Esophagus squamous epithelium (tissue), 5 donors: ENCODE results near the gene STK4. TPM values are rescaled to one million over a fixed set of nuclear protein-coding genes. Genes with fewer than 3 reads are reported as not detected.
A peak's percentile ranks its signal among the peaks of the same experiment; 100 is the strongest.

ENCODE experiments used
- DNase-seq: peaks from one replicate; lab custom pipeline; 2025; lab: John Stamatoyannopoulos, UW
- H3K27ac ChIP-seq, 4 donors: fragments of 200-600 bp; sonication (generic); one replicate each; pipeline ENCODE4 v1.5.1; 2016 to 2019; ENCODE audit warnings: mild to moderate bottlenecking in 1 of 4
- H3K27me3 ChIP-seq, 4 donors: fragments of 200-600 bp; sonication (generic); 1 replicate in 3 of 4; 2 replicates in 1 of 4; pipeline versions ENCODE4 v1.5.1 to v1.6.0; 2017 to 2021; ENCODE audit warnings: antibody characterized with exemption in 1 of 4
- H3K36me3 ChIP-seq, 3 donors: fragments of 200-600 bp; sonication (generic); one replicate each; pipeline ENCODE4 v1.5.1; 2016 to 2019
- H3K4me1 ChIP-seq, 3 donors: fragments of 200-600 bp; sonication (generic); one replicate each; pipeline ENCODE4 v1.5.1; 2017 to 2019
- H3K4me3 ChIP-seq, 4 donors: fragments of 200-600 bp; sonication (generic); 1 replicate in 3 of 4; 2 replicates in 1 of 4; pipeline ENCODE4 v1.5.1; 2016 to 2019; ENCODE audit warnings: mild to moderate bottlenecking in 2 of 4, moderate library complexity in 1 of 4
- H3K9me3 ChIP-seq, 3 donors: fragments of 200-600 bp; sonication (generic); one replicate each; pipeline ENCODE4 v1.5.1; 2016 to 2019
- CTCF ChIP-seq, 6 experiments: fragments of 450-650 bp in 4 of 6; fragments of 200-600 bp in 2 of 6; sonication (generic) in 2 of 6; IDR thresholded peaks; one replicate each; pipeline ENCODE4 v1.5.1; 2016 to 2019; ENCODE audit warnings: antibody characterized with exemption in 6 of 6, mild to moderate bottlenecking in 4 of 6, moderate library complexity in 4 of 6
- POLR2A ChIP-seq, 4 donors: fragments of 450-650 bp; IDR thresholded peaks; one replicate each; pipeline ENCODE4 v1.6.1; 2017; ENCODE audit warnings: antibody characterized with exemption in 4 of 4, mild to moderate bottlenecking in 4 of 4, moderate library complexity in 3 of 4
- WGBS, 2 donors: methylation state at CpG; one replicate each; pipeline ENCODE4 v1.1.5; 2018; 5-methylcytosine and 5-hydroxymethylcytosine counted together
- intact Hi-C: fragments of 100-400 bp; cut with DNase I; formaldehyde crosslinking; loops from one replicate; pipeline ENCODE4 v1.15.0; 2022
- total RNA-seq, 4 donors: library from RNA; depleted of rRNA; stranded (reverse); fragments of >200 nt; gene quantifications; one replicate each; pipeline ENCODE4 v1.1.0, GENCODE V29; 2016
- donor health status: DM: yes; HTN: yes; CAD: no.

Gene STK4
- total RNA-seq, 4 donors from 2014 or later, result 14.6 to 29.8 (median 17.6) TPM

GRCh38 chr20:44976698-44977097 is 10.4 kb downstream of the STK4 start:
- Histone ChIP-seq H3K4me1 (peaks cover 0 to 5% (median 3%) of the 10 kb centered on the region in 3 donors), H3K36me3 (peaks cover 5 to 86% (median 9%) of the 10 kb centered on the region in 3 donors), H3K27ac (no peak overlapping the region), H3K9me3 (no peaks in the 10 kb centered on the region), H3K4me3 (no peak overlapping the region), H3K27me3 (no peaks in the 10 kb centered on the region)
- 93 to 98% methylated on average over 4 of the region's 4 CpGs for WGBS, 2 donors
- DNase-seq, result no peak
- intact Hi-C loops, result no loop called here
- TF ChIP-seq CTCF (IDR thresholded peaks at IDR 0.05) (no peak), POLR2A (IDR thresholded peaks at IDR 0.05) (no peak)

GRCh38 chr20:44979090-44979621 is 12.8 kb downstream of the STK4 start:
- peak overlapping the region in 3 of 4 donors; percentile 60 to 75 (median 69) for H3K27ac ChIP-seq
- no peaks in the 10 kb centered on the region for H3K9me3 ChIP-seq
- 39 to 63% methylated on average over 2 of the region's 2 CpGs for WGBS, 2 donors
- peaks cover 0 to 5% (median 3%) of the 10 kb centered on the region in 3 donors for H3K4me1 ChIP-seq
- TF ChIP-seq CTCF (IDR thresholded peaks at IDR 0.05) (no peak), POLR2A (IDR thresholded peaks at IDR 0.05) (peak in 1 of 4 donors; percentile 32)
- H3K36me3 ChIP-seq, result peaks cover 0 to 83% (median 13%) of the 10 kb centered on the region in 3 donors
- H3K4me3 ChIP-seq, result no peak overlapping the region
- H3K27me3 ChIP-seq, result no peaks in the 10 kb centered on the region
- intact Hi-C loops, result no loop called here
- DNase-seq, result no peak

- intact Hi-C loops, result no loop called here
- Histone ChIP-seq H3K27me3 (no peaks in the 10 kb centered on the region), H3K9me3 (no peaks in the 10 kb centered on the region), H3K27ac (no peak overlapping the region), H3K4me3 (no peak overlapping the region), H3K4me1 (peaks cover 0 to 5% (median 3%) of the 10 kb centered on the region in 3 donors), H3K36me3 (peaks cover 0 to 83% (median 12%) of the 10 kb centered on the region in 3 donors)
- DNase-seq, result no peak
- WGBS, 2 donors, result 83 to 90% methylated on average over 8 of the region's 8 CpGs
- TF ChIP-seq CTCF (IDR thresholded peaks at IDR 0.05) (no peak), POLR2A (IDR thresholded peaks at IDR 0.05) (no peak)
Measured at GRCh38 chr20:44981736-44982406, 15.6 kb downstream of the STK4 start.

GRCh38 chr20:44983093-44983674 is 16.9 kb downstream of the STK4 start:
- Histone ChIP-seq H3K4me3 (no peak overlapping the region), H3K36me3 (peaks cover 0 to 95% (median 12%) of the 10 kb centered on the region in 3 donors), H3K27ac (no peak overlapping the region), H3K9me3 (no peaks in the 10 kb centered on the region), H3K27me3 (no peaks in the 10 kb centered on the region), H3K4me1 (peaks cover 0 to 5% (median 3%) of the 10 kb centered on the region in 3 donors)
- TF ChIP-seq POLR2A (IDR thresholded peaks at IDR 0.05), result no peak
- no peak for TF ChIP-seq CTCF (IDR thresholded peaks at IDR 0.05)
- intact Hi-C loops, result no loop called here
- DNase-seq, result no peak
- WGBS, 2 donors, result 91 to 93% methylated on average over 7 of the region's 7 CpGs

GRCh38 chr20:44988631-44989171 is 22.4 kb downstream of the STK4 start:
- Histone ChIP-seq H3K27ac (no peak overlapping the region), H3K4me3 (no peak overlapping the region), H3K27me3 (no peaks in the 10 kb centered on the region), H3K36me3 (peaks cover 0 to 56% (median 4%) of the 10 kb centered on the region in 3 donors), H3K9me3 (no peaks in the 10 kb centered on the region), H3K4me1 (peaks cover 0 to 27% (median 6%) of the 10 kb centered on the region in 3 donors)
- WGBS, 2 donors, result 88 to 93% methylated on average over 1 of the region's 1 CpG
- intact Hi-C loops, result no loop called here
- no peak for TF ChIP-seq POLR2A (IDR thresholded peaks at IDR 0.05)
- TF ChIP-seq CTCF (IDR thresholded peaks at IDR 0.05), result no peak
- no peak for DNase-seq
